KOPT-K1 (cell line): ENCODE measurements around the gene APOD.

Experiments
- H3K27ac ChIP-seq: fragments of 200-600 bp; sonication (generic); 2 replicates; pipeline ENCODE4 v1.5.1; 2016; ENCODE audit warnings: antibody characterized with exemption, mild to moderate bottlenecking, low read depth, low read length; ENCODE audit not compliant: poor library complexity, severe bottlenecking
- H3K36me3 ChIP-seq: fragments of 200-600 bp; sonication (generic); 2 replicates; pipeline ENCODE4 v1.5.1; 2017; ENCODE audit warnings: antibody characterized with exemption, mild to moderate bottlenecking, low read length, moderate library complexity; ENCODE audit not compliant: insufficient read depth
- H3K9me3 ChIP-seq: fragments of 200-600 bp; sonication (generic); 2 replicates; pipeline ENCODE4 v1.5.1; 2017; ENCODE audit warnings: antibody characterized with exemption, low read length, mild to moderate bottlenecking; ENCODE audit not compliant: insufficient read depth, poor library complexity, severe bottlenecking

APOD gene

GRCh38 chr3:195580744-195581443, 2.8 kb downstream of the APOD start:
- no peaks in the 10 kb centered on the region for H3K36me3 ChIP-seq
- H3K27ac ChIP-seq: no peak overlapping the region
- H3K9me3 ChIP-seq: no peaks in the 10 kb centered on the region

GRCh38 chr3:195579281-195579680, 4.5 kb downstream of the APOD start:
- H3K9me3 ChIP-seq: no peaks in the 10 kb centered on the region
- H3K36me3 ChIP-seq: no peaks in the 10 kb centered on the region
- no peak overlapping the region for H3K27ac ChIP-seq

GRCh38 chr3:195578565-195578964, 5.2 kb downstream of the APOD start:
- Histone ChIP-seq H3K9me3 (no peaks in the 10 kb centered on the region), H3K27ac (no peak overlapping the region), H3K36me3 (no peaks in the 10 kb centered on the region)

GRCh38 chr3:195577645-195578177, 6.0 kb downstream of the APOD start:
- no peak overlapping the region for H3K27ac ChIP-seq
- no peaks in the 10 kb centered on the region for H3K9me3 ChIP-seq
- H3K36me3 ChIP-seq: no peaks in the 10 kb centered on the region

GRCh38 chr3:195574497-195575304, 9.0 kb downstream of the APOD start:
- H3K27ac ChIP-seq: no peak overlapping the region
- no peaks in the 10 kb centered on the region for H3K36me3 ChIP-seq
- no peaks in the 10 kb centered on the region for H3K9me3 ChIP-seq

GRCh38 chr3:195573611-195574496, 9.9 kb downstream of the APOD start:
- Histone ChIP-seq H3K36me3 (no peaks in the 10 kb centered on the region), H3K9me3 (no peaks in the 10 kb centered on the region)

GRCh38 chr3:195571361-195571760, 12.4 kb downstream of the APOD start:
- H3K36me3 ChIP-seq: no peaks in the 10 kb centered on the region
- no peak overlapping the region for H3K27ac ChIP-seq
- H3K9me3 ChIP-seq: no peaks in the 10 kb centered on the region

More at GRCh38 chr3:195573611-195574496, 9.9 kb downstream of the APOD start:
- no peak overlapping the region for H3K27ac ChIP-seq

- Histone ChIP-seq H3K36me3 (no peaks in the 10 kb centered on the region), H3K27ac (no peak overlapping the region), H3K9me3 (no peaks in the 10 kb centered on the region)
These were observed 12.8 kb downstream of the APOD start for GRCh38 chr3:195570912-195571311.

- Histone ChIP-seq H3K9me3 (no peaks in the 10 kb centered on the region), H3K36me3 (no peaks in the 10 kb centered on the region), H3K27ac (no peak overlapping the region)
These were observed 13.4 kb downstream of the APOD start for GRCh38 chr3:195570344-195570743.

GRCh38 chr3:195568630-195569029, 15.1 kb downstream of the APOD start:
- Histone ChIP-seq H3K9me3 (no peaks in the 10 kb centered on the region), H3K27ac (no peak overlapping the region), H3K36me3 (no peaks in the 10 kb centered on the region)

GRCh38 chr3:195566797-195567196, 16.9 kb downstream of the APOD start:
- H3K9me3 ChIP-seq: no peaks in the 10 kb centered on the region
- no peak overlapping the region for H3K27ac ChIP-seq
- no peaks in the 10 kb centered on the region for H3K36me3 ChIP-seq

- Histone ChIP-seq H3K27ac (no peak overlapping the region), H3K36me3 (no peaks in the 10 kb centered on the region), H3K9me3 (no peaks in the 10 kb centered on the region)
These were observed 18.0 kb downstream of the APOD start for GRCh38 chr3:195565716-195566115.

GRCh38 chr3:195563317-195563716, 20.4 kb downstream of the APOD start:
- no peaks in the 10 kb centered on the region for H3K9me3 ChIP-seq
- H3K27ac ChIP-seq: no peak overlapping the region
- no peaks in the 10 kb centered on the region for H3K36me3 ChIP-seq

- H3K36me3 ChIP-seq: no peaks in the 10 kb centered on the region
- H3K9me3 ChIP-seq: no peaks in the 10 kb centered on the region
- H3K27ac ChIP-seq: no peak overlapping the region
These were observed 23.9 kb downstream of the APOD start for GRCh38 chr3:195559723-195560409.
